Measurements from ENCODE around the gene SERPINE1.
"Not testable (repeated sequence)": the region's sequence is repeated elsewhere in the genome, so short reads cannot be mapped to it uniquely, and the experiment has no call there.

The SERPINE1 gene

DNA sequence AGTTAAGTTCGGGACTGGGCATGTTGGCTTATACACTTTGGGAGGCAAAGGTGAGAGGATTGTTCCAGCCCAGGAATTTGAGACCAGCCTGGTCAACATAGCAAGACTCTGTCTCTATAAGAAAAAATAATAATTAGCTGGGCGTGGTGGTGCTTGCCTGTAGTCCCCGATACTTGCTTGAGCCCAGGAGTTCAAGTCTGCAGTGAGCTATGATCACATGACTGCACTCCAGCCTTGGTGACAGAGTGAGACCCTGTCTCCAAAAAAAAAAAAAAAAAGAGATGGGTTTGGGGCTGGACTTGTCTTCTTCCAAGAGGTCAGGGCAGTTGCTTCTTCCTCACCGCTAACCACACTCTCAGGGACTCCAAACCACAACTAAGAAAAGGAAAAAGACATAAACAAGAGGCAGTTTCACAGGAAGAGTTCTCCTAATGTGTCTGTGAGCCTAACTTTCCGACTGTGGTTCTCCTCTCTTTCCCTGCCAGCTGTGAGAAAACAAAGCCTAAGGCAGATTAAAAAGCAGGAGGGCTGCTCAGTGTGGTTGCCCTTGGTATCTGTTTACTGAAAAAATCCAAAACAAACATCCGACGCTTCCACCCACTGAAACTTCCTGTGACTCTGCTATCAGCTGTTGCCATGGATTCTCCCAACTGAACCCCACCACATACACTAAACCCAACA lies 2.4 kb upstream of the SERPINE1 start:
- DNase-seq = peak; percentile 21 to 89

DNA sequence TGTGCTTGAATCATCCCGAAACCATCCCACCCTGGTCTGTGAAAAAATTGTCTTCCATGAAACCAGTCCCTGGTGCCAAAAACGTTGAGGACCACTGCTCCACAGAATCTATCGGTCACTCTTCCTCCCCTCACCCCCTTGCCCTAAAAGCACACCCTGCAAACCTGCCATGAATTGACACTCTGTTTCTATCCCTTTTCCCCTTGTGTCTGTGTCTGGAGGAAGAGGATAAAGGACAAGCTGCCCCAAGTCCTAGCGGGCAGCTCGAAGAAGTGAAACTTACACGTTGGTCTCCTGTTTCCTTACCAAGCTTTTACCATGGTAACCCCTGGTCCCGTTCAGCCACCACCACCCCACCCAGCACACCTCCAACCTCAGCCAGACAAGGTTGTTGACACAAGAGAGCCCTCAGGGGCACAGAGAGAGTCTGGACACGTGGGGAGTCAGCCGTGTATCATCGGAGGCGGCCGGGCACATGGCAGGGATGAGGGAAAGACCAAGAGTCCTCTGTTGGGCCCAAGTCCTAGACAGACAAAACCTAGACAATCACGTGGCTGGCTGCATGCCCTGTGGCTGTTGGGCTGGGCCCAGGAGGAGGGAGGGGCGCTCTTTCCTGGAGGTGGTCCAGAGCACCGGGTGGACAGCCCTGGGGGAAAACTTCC lies 784 bp upstream of the SERPINE1 start:
- peak in 1 of 2 experiments; percentile 43 for DNase-seq

DNA sequence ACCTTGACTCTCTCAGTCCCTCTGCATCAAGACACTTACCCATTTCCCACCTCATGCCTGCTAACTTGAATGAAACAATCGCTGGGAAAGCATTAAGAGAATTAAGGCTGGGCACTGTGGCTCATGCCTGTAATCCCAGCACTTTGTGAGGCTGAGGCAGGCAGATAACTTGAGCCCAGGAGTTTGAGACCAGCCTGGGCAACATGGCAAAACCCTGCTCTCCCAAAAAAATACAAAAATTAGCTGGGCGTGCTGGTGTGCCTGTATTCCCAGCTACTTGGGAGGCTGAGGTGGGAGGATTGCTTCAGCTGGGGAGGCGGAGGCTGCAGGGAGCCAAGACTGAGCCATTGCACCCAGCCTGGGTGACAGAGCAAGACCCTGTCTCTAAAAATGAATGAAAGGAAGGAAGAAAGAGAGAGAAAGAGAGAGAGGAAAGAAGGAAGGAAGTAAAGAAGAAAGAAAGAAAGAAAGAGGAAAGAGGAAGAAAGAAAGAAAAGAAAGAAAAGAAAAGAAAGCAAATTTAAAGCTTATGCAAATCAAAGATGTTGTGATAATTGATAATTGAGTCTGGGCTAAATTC lies 646 bp downstream of the SERPINE1 start:
- no peak for DNase-seq

DNA sequence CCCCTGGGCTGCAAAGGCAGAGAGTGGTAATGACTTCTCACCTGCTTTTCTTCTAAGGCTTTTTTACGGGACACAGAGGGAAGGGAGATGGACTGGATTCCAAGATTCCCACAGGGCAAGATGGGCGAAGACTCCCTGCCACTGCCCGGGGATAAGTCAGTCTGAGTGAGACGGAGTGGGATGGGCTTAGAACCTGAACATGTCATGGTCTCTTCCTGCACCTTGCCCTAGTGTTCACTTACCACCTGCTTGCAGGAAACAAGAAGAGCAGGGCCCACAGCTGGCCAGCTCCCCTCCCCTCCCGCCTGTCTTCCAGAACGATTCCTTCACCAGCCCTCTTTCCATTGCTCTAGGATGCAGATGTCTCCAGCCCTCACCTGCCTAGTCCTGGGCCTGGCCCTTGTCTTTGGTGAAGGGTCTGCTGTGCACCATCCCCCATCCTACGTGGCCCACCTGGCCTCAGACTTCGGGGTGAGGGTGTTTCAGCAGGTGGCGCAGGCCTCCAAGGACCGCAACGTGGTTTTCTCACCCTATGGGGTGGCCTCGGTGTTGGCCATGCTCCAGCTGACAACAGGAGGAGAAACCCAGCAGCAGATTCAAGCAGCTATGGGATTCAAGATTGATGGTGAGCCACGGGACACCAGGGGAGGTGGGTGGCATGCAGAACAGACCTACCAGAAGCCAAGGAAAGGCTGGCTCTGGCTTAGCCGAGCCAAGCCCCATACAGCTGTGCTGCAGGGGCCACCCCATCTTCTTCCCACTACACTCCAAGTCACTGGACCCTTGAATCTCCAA lies 1.3 kb downstream of the SERPINE1 start:
- DNase-seq = no peak

DNA sequence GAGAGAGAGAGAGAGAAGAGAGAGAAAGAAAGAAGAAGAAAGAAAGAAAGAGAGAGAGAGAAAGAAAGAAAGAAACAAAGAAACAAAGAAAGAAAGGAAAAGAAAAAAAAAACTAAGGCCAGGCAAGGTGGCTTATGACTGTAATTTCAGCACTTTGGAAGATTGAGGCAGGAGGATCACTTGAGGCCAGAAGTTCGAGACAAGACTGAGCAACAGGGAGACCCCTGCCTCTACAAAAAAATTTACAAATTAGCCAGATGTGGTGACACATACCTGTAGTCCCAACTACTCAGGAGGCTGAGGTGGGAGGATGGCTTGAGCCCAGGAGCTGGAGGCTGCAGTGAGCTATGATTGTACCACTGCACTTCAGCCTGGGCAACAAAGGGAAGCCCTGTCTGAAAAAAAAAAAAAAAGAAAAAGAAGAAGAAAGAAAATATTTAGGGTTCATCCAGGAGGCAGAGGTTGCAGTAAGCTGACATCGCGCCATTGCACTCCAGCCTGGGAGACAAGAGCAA lies 2.8 kb downstream of the SERPINE1 start:
- DNase-seq = no peak

DNA sequence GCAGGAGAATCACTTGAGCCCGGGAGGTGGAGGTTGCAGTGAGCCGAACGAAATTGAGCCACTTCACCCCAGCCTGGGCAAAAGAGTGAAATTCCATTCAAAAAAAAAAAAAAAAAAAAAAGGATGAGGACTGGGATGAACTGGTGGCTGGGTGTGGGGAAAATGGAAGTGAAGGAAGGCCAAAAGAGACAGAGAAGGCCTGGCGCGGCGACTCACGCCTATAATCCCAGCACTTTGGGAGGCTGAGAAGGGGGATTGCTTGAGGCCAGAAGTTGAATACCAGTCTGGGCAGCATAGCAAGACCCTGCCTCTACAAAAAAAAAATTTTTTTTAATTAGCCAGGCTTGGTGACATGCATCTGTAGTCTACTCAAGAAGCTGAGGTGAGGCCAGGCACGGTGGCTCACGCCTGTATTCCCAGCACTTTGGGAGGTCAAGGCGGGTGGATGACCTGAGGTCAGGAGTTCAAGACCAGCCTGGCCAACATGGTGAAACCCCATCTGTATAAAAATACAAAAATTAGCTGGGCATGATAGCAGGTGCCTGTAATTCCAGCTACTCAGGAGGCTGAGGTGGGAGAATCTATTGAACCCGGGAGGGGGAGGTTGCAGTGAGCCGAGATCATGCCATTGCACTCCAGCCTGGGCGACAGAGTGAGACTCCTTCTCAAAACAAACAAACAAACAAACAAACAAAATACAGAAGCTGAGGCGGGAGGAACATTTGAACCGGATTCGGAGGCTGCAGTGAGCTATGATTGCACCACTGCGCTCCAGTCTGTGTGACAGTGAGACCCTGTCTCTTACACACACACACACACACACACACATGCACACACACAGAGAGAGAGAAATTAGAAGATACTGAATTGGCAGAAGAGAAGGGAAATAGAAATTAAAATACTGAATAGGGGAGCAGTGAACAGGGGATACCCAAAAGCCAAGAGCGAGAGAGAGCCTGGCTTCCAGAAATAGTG lies 6.0 kb downstream of the SERPINE1 start:
- DNase-seq = not testable (repeated sequence)

DNA sequence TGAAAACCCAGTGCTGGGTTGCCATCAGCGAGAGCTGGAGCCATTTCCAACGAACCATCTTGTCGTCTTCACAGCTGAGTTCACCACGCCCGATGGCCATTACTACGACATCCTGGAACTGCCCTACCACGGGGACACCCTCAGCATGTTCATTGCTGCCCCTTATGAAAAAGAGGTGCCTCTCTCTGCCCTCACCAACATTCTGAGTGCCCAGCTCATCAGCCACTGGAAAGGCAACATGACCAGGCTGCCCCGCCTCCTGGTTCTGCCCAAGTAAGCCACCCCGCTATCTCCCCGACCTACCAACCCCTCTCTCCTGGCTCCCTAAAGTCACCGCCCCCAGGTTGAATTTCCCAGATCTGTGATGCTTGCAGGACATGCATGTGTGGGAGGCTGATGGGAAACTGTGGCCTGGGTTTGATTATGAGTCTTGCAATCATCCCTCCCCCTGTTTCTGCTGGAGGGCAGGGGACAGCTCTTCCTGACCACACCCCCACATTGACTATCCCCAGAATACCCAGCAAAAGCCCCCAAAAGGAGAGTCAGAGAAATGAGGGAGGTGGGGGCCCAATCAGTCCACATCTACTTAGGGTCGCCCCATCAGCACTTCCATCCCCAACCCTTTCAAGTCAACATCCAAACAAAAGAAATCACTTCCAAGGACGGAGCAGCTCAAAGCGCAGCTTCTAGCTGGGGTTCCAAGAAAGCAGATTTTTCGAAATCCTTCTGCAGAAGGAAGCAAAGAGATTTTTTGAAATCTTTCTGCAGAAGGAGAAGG lies 6.9 kb downstream of the SERPINE1 start:
- DNase-seq = no peak

DNA sequence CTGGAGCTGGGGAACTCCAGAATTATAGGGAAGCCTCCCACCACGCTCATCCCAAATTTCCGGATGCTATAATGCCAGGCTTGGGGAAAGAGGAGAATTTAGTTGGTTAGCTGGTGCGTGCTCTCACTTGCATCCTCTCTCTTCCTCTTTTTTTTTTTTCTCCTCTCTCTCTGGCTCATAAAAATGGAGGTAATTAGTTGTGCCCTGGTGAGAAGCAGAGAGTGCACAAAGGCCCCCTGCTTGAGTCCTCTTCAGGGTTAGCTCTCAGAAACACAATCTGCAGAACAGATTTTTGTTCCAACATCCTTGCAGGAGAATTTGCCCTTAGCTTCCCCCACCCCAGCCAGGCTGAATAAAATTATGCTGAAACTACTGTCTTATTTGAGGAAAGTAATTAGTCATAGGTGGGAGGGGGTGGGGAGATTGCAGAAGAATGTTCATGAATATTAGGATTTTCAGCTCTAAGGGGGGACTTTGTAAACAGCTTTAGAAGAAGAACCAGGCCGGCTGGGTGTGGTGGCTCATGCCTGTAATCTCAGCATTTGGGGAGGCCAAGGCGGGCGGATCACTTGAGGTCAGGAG lies 7.6 kb downstream of the SERPINE1 start:
- DNase-seq = no peak

DNA sequence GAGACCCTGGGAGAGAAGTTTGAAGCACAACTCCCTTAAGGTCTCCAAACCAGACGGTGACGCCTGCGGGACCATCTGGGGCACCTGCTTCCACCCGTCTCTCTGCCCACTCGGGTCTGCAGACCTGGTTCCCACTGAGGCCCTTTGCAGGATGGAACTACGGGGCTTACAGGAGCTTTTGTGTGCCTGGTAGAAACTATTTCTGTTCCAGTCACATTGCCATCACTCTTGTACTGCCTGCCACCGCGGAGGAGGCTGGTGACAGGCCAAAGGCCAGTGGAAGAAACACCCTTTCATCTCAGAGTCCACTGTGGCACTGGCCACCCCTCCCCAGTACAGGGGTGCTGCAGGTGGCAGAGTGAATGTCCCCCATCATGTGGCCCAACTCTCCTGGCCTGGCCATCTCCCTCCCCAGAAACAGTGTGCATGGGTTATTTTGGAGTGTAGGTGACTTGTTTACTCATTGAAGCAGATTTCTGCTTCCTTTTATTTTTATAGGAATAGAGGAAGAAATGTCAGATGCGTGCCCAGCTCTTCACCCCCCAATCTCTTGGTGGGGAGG lies 10.8 kb downstream of the SERPINE1 start:
- no peak for DNase-seq

DNA sequence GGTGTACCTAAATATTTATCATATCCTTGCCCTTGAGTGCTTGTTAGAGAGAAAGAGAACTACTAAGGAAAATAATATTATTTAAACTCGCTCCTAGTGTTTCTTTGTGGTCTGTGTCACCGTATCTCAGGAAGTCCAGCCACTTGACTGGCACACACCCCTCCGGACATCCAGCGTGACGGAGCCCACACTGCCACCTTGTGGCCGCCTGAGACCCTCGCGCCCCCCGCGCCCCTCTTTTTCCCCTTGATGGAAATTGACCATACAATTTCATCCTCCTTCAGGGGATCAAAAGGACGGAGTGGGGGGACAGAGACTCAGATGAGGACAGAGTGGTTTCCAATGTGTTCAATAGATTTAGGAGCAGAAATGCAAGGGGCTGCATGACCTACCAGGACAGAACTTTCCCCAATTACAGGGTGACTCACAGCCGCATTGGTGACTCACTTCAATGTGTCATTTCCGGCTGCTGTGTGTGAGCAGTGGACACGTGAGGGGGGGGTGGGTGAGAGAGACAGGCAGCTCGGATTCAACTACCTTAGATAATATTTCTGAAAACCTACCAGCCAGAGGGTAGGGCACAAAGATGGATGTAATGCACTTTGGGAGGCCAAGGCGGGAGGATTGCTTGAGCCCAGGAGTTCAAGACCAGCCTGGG lies 11.4 kb downstream of the SERPINE1 start:
- DNase-seq = peak; percentile 87 to 95

DNA sequence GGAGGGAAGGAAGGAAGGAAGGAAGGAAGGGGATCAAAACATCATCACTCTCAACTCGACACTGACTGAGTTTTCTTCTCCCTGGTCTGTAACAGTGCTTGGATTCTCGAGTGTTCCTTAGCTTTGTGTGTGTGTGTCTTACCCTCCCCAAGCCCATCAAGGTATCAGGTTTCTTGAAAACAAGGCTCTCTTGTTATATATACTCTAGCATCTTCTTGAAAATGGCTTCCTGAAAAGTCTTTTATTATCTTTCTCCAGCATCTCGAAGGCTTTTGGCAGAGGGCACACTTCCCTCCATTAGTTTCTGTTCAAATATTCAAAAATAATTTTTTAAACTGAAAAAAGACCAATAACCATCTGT lies 13.4 kb downstream of the SERPINE1 start:
- no peak for DNase-seq

DNA sequence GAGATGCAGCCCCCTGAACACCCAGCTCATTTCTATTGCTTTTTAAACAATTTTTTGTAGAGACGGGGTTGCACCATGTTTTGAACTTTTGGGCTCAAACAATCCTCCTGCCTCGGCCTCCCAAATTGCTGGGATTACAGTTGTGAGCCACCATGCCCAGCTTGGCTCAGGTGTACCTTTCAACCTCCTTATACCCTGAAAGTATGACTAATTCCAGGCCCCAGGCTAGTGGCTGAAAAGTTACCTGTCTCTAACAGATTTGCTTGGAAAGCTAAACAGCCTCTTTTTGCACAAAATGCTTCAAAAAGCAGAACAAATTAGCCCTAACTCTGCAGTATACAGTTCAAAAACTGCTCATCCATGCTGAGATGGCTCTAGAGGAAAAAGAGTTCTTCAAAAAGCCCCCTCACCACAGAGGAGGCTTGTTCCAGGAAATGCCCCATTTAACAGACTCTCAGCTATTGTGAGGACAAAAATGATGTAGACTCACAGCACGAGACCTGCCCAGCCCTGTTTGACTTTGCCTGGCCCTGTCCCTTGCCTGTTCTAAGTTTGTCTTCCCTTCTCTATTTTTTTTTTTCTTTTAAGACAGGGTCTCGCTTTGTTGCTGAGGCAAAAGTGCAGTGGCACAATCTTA lies 14.0 kb downstream of the SERPINE1 start:
- DNase-seq = no peak

DNA sequence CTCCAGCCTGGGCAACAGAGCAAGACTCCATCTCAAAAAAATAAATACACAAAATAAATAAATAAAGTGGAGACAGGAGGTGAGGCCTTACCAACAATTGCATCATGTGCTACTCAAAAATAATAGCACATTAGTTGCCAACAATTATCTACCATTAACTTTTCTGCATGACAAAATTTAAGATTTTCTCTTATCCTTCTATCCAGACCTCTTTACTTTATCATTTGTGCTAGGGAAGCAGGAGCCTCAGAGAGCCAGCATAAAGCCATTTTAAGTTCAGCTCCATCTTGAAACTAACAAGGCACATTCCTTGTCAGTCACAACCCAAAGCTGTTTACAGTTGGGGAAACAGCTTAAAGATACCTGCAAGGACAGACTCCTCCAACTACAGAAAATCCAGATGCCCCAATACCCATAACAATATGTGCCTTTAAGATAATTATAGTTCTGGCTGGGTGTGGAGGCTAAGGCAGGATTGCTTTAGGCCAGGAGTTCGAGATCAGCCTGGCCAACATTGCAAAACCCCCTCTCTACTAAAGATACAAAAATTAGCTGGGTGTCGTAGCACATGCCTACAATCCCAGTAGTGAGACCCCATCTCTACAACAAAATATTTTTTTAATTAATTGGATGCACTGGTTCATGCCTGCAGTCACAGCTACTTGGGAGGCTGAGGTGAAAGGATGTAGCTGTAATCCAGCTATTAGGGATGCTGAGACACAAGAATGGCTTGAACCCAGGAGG lies 25.2 kb downstream of the SERPINE1 start:
- DNase-seq = no peak

DNA sequence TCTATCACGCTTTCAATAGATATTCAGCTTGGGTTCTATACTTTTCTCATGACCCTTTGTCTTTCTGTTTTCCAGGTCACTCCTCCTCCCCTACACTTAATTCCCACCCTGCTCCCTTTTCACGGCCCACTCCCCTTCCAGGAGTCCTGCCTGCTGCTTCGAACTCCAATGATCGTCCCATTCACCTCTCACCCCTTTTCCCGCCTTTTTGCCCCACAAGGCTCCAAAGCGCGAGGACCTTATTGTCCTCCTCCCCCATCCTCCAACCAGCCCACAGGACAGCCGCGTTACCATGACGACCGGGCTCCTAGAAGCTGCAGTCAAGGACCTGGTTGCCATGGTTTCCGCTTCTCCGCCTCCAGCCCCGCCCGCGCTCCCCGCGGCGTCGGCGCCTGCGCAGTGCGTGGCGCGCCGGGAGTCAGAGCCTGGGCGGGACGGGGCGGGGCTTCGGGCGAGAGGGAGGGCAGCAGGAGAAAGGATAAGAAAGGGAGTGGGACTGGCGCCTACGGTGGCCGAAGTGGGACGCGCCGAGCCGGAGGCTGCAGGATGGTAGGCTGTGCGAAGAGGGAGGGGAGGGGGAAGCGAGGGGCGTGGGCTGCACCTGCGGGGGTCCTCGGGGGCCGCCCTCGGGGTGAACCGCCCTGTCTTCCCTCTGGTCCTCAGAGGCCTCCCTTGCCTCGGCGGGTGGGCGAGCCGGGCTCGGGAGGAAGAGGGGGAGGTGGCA lies 27.2 kb downstream of the SERPINE1 start, which contains the start of gene AP1S1:
Gene AP1S1, plus strand, starts transcription at position 508 of the 724 bp plus-strand sequence. Its CDS starts 39 bp downstream, at position 547.
- DNase-seq = peak; percentile 87 to 95

DNA sequence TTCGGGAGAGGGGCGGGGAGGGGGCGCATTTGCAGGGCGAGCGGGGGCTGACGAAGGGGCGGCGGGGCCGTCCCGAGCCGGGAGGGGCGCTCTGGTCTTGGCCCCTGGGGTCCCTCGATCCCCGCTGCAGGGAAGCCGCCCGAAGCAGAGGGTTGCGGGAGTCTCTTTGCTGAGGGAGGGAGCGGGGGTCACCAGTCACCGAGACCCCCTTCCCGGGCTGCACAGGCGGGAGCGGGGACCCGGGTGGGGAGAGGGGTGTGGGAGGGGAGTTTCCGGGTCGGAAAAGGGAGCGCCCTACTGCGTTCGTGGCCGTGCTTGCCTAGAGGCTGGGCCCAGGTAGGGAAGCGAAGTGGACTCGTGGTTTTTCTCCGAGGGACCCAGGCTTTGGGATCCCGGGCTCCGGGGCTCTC lies 27.8 kb downstream of the SERPINE1 start:
- no peak for DNase-seq

DNA sequence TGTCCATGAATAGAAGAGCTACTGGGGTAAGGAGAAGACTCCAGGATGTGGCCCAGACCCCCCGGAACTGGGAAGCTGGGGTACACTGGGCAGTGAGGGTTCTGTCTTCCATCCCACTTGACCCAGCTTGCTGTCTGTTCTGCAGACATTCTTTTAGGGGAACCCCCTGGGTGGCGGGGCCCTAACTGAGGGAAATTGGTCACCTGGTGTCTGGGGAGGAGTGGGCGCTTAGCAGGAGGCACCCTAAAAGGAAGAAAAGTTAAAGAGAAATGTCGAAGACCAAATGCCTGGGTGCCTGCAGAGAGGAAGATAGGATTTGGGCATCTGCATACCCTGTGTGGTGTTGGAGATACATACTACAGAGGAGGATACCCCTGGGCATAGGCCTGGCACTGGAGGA lies 28.4 kb downstream of the SERPINE1 start:
- DNase-seq = no peak

DNA sequence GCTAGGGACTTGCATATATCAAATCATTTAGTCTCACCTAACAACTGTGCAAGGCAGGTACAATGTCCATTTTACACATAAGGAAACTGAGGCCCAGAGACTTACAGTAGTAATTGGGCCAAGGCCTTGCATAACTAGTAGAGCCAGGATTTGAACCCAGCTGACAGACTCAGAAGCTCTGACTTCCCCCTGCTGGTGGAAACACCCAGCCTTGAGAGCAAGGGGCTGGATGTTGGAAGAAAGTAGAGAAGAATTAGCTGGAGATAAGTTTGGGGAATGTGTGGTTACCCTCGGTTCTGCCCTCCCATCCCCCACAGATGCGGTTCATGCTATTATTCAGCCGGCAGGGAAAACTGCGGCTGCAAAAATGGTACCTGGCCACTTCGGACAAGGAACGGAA lies 29.4 kb downstream of the SERPINE1 start:
- no peak for DNase-seq
